ENCODE data around the gene RAB17. TPM values are rescaled to one million over a fixed set of nuclear protein-coding genes. Genes with fewer than 3 reads are reported as not detected.

Gene RAB17

GRCh38 chr2:237527233-237527632, 63.3 kb downstream of the RAB17 start:
- no peak overlapping the region for H3K4me2 ChIP-seq (ENCODE audit: low read length, poor library complexity, severe bottlenecking)
- H3K27me3 ChIP-seq (ENCODE audit: control insufficient read depth in 1 of 2, insufficient read depth in 1 of 2, low read length in 2 of 2): no peaks in the 10 kb centered on the region
- H4K8ac ChIP-seq (ENCODE audit: low read length): no peak overlapping the region
- no peaks in the 10 kb centered on the region for H3K9me3 ChIP-seq (ENCODE audit: control insufficient read depth, low read length)
- H2BK12ac ChIP-seq (ENCODE audit: low read length in 2 of 2): no peak overlapping the region
- no peak overlapping the region for H3K27ac ChIP-seq (ENCODE audit: low read length, poor library complexity, severe bottlenecking)
- H3K4me3 ChIP-seq (ENCODE audit: insufficient read depth in 1 of 2, low read depth in 1 of 2, low read length in 2 of 2): no peak overlapping the region
- H2BK5ac ChIP-seq (ENCODE audit: low read depth, low read length, poor library complexity, severe bottlenecking): no peak overlapping the region
- H3K23ac ChIP-seq (ENCODE audit: low read length in 2 of 2): no peak overlapping the region
- no peak overlapping the region for H2AK5ac ChIP-seq (ENCODE audit: low read length, severe bottlenecking)
- no peak overlapping the region for H2AFZ ChIP-seq (ENCODE audit: low read depth, low read length)
- DNase-seq: no peak
- no peak overlapping the region for H3K14ac ChIP-seq (ENCODE audit: low read length in 2 of 2)
- no peak overlapping the region for H3K4ac ChIP-seq (ENCODE audit: low read depth in 1 of 2, low read length in 2 of 2)
- H2BK15ac ChIP-seq (ENCODE audit: low read depth, poor library complexity, severe bottlenecking): no peak overlapping the region
- no peak overlapping the region for H2BK120ac ChIP-seq (ENCODE audit: low read depth, low read length)
- no peak overlapping the region for H3K18ac ChIP-seq (ENCODE audit: low read depth in 1 of 2, low read length in 2 of 2)
- peaks cover 34% of the 10 kb centered on the region for H3K79me1 ChIP-seq (replicated peaks; ENCODE audit: low read length, poor library complexity, severe bottlenecking)
- no peaks in the 10 kb centered on the region for H3K4me1 ChIP-seq (ENCODE audit: control insufficient read depth, insufficient read depth, low read depth, low read length)
- H3K9ac ChIP-seq (ENCODE audit: low read length): no peak overlapping the region
- H4K91ac ChIP-seq (ENCODE audit: low read length): no peak overlapping the region
- H3K36me3 ChIP-seq (ENCODE audit: control insufficient read depth in 1 of 2, insufficient read depth in 2 of 2, low read depth in 1 of 2, low read length in 2 of 2): peaks cover 34 to 58% of the 10 kb centered on the region in 2 experiments
- WGBS: 94% methylated on average over 11 of the region's 11 CpGs

- Histone ChIP-seq H2AK5ac (ENCODE audit: low read length, severe bottlenecking) (no peak overlapping the region), H3K27ac (ENCODE audit: low read length, poor library complexity, severe bottlenecking) (no peak overlapping the region), H3K79me1 (replicated peaks; ENCODE audit: low read length, poor library complexity, severe bottlenecking) (peaks cover 23% of the 10 kb centered on the region), H2BK12ac (ENCODE audit: low read length in 2 of 2) (no peak overlapping the region), H3K4me3 (ENCODE audit: insufficient read depth in 1 of 2, low read depth in 1 of 2, low read length in 2 of 2) (no peak overlapping the region), H4K8ac (ENCODE audit: low read length) (peak overlapping the region; percentile 49), H2BK120ac (ENCODE audit: low read depth, low read length) (no peak overlapping the region), H3K9ac (ENCODE audit: low read length) (no peak overlapping the region), H3K4me1 (ENCODE audit: control insufficient read depth, insufficient read depth, low read depth, low read length) (no peaks in the 10 kb centered on the region), H4K91ac (ENCODE audit: low read length) (no peak overlapping the region), H3K9me3 (ENCODE audit: control insufficient read depth, low read length) (no peaks in the 10 kb centered on the region), H2BK15ac (ENCODE audit: low read depth, poor library complexity, severe bottlenecking) (peak overlapping the region; percentile 33), H3K14ac (ENCODE audit: low read length in 2 of 2) (no peak overlapping the region), H3K23ac (ENCODE audit: low read length in 2 of 2) (no peak overlapping the region), H3K36me3 (ENCODE audit: control insufficient read depth in 1 of 2, insufficient read depth in 2 of 2, low read depth in 1 of 2, low read length in 2 of 2) (peaks cover 28 to 48% of the 10 kb centered on the region in 2 experiments), H2AFZ (ENCODE audit: low read depth, low read length) (no peak overlapping the region), H3K4me2 (ENCODE audit: low read length, poor library complexity, severe bottlenecking) (no peak overlapping the region), H3K4ac (ENCODE audit: low read depth in 1 of 2, low read length in 2 of 2) (no peak overlapping the region), H3K27me3 (ENCODE audit: control insufficient read depth in 1 of 2, insufficient read depth in 1 of 2, low read length in 2 of 2) (no peaks in the 10 kb centered on the region), H3K18ac (ENCODE audit: low read depth in 1 of 2, low read length in 2 of 2) (no peak overlapping the region), H2BK5ac (ENCODE audit: low read depth, low read length, poor library complexity, severe bottlenecking) (no peak overlapping the region)
- no peak for DNase-seq
- 95% methylated on average over 17 of the region's 17 CpGs for WGBS
These were observed 64.9 kb downstream of the RAB17 start for GRCh38 chr2:237525559-237526157.

- H3K14ac ChIP-seq (ENCODE audit: low read length in 2 of 2): no peak overlapping the region
- WGBS: 87% methylated on average over 6 of the region's 6 CpGs
- H2BK15ac ChIP-seq (ENCODE audit: low read depth, poor library complexity, severe bottlenecking): no peak overlapping the region
- H3K4me2 ChIP-seq (ENCODE audit: low read length, poor library complexity, severe bottlenecking): no peak overlapping the region
- H3K4me3 ChIP-seq (ENCODE audit: insufficient read depth in 1 of 2, low read depth in 1 of 2, low read length in 2 of 2): peak overlapping the region in 1 of 2 experiments; percentile 15
- H3K9me3 ChIP-seq (ENCODE audit: control insufficient read depth, low read length): no peaks in the 10 kb centered on the region
- no peak overlapping the region for H2BK5ac ChIP-seq (ENCODE audit: low read depth, low read length, poor library complexity, severe bottlenecking)
- H2BK12ac ChIP-seq (ENCODE audit: low read length in 2 of 2): no peak overlapping the region
- no peak overlapping the region for H3K9ac ChIP-seq (ENCODE audit: low read length)
- no peaks in the 10 kb centered on the region for H3K27me3 ChIP-seq (ENCODE audit: control insufficient read depth in 1 of 2, insufficient read depth in 1 of 2, low read length in 2 of 2)
- no peak overlapping the region for H2AFZ ChIP-seq (ENCODE audit: low read depth, low read length)
- H3K79me1 ChIP-seq (replicated peaks; ENCODE audit: low read length, poor library complexity, severe bottlenecking): peaks cover 25% of the 10 kb centered on the region
- H3K27ac ChIP-seq (ENCODE audit: low read length, poor library complexity, severe bottlenecking): no peak overlapping the region
- H3K36me3 ChIP-seq (ENCODE audit: control insufficient read depth in 1 of 2, insufficient read depth in 2 of 2, low read depth in 1 of 2, low read length in 2 of 2): peaks cover 29 to 46% of the 10 kb centered on the region in 2 experiments
- no peak overlapping the region for H3K4ac ChIP-seq (ENCODE audit: low read depth in 1 of 2, low read length in 2 of 2)
- no peak overlapping the region for H3K23ac ChIP-seq (ENCODE audit: low read length in 2 of 2)
- H3K18ac ChIP-seq (ENCODE audit: low read depth in 1 of 2, low read length in 2 of 2): no peak overlapping the region
- H3K4me1 ChIP-seq (ENCODE audit: control insufficient read depth, insufficient read depth, low read depth, low read length): no peaks in the 10 kb centered on the region
- no peak overlapping the region for H4K91ac ChIP-seq (ENCODE audit: low read length)
- H2AK5ac ChIP-seq (ENCODE audit: low read length, severe bottlenecking): no peak overlapping the region
- DNase-seq: no peak
- no peak overlapping the region for H2BK120ac ChIP-seq (ENCODE audit: low read depth, low read length)
- H4K8ac ChIP-seq (ENCODE audit: low read length): no peak overlapping the region
These were observed 65.9 kb downstream of the RAB17 start for GRCh38 chr2:237524631-237525030.

Small RNA genes within 50 kb of the gene (small RNA-seq; reads per million reads assigned to genes)
- not detected for gene RNU6-1140P (ENCODE audit: low read depth)
